Neural cell (in vitro differentiated cells): ENCODE data around the gene RPS8. TPM values are rescaled to one million over a fixed set of nuclear protein-coding genes. Genes with fewer than 3 reads are reported as not detected.

Experiments
- H2AFZ ChIP-seq: fragments of 200-600, 300-800 bp; sonication (generic), shearing (Covaris generic); 2 replicates; pipeline ENCODE4 v1.6.0; 2014; ENCODE audit warnings: low read depth, mild to moderate bottlenecking, antibody characterized with exemption, low read length, moderate library complexity
- H3F3A ChIP-seq: fragments of 200-600 bp; shearing (Covaris generic); 2 replicates; pipeline ENCODE4 v1.6.1; 2016; ENCODE audit warnings: mild to moderate bottlenecking, moderate library complexity, mixed read lengths, antibody characterized with exemption, low read length; ENCODE audit not compliant: insufficient read depth, poor library complexity, severe bottlenecking
- H3K27ac ChIP-seq: fragments of 200-600, 300-800 bp; sonication (generic), shearing (Covaris generic); 2 replicates; pipeline ENCODE4 v1.5.1; 2014; ENCODE audit warnings: mild to moderate bottlenecking, low read length, moderate library complexity
- H3K27me3 ChIP-seq: fragments of 300-800, 200-600 bp; sonication (generic), shearing (Covaris generic); 2 replicates; pipeline ENCODE4 v1.6.0; 2014; ENCODE audit warnings: mild to moderate bottlenecking, low read depth, low read length, moderate library complexity; ENCODE audit not compliant: insufficient read depth
- H3K36me3 ChIP-seq: fragments of 300-800, 200-600 bp; sonication (generic), shearing (Covaris generic); 2 replicates; pipeline ENCODE4 v1.5.1; 2014; ENCODE audit warnings: mild to moderate bottlenecking, antibody characterized with exemption, low read length, moderate library complexity; ENCODE audit not compliant: insufficient read depth
- H3K4me2 ChIP-seq: fragments of 300-800, 200-600 bp; sonication (generic), shearing (Covaris generic); 2 replicates; pipeline ENCODE4 v1.6.0; 2014; ENCODE audit warnings: mild to moderate bottlenecking, low read length
- H3K4me3 ChIP-seq: fragments of 300-800, 200-600 bp; sonication (generic), shearing (Covaris generic); 2 replicates; pipeline ENCODE4 v1.5.1; 2014; ENCODE audit warnings: mild to moderate bottlenecking, low read length, moderate library complexity
- H3K79me2 ChIP-seq: fragments of 200-600 bp; shearing (Covaris generic); replicated peaks from 2 replicates; pipeline ENCODE4 v1.6.0; 2014; ENCODE audit warnings: mild to moderate bottlenecking, low read length, moderate library complexity; ENCODE audit not compliant: insufficient read depth
- H3K9ac ChIP-seq: fragments of 300-800, 200-600 bp; sonication (generic), shearing (Covaris generic); 2 replicates; pipeline ENCODE4 v1.6.1; 2016; ENCODE audit warnings: mild to moderate bottlenecking, low read length, mixed read lengths
- H3K9me2 ChIP-seq: fragments of 200-600 bp; shearing (Covaris generic); 2 replicates; pipeline ENCODE4 v1.6.1; 2016; ENCODE audit warnings: mild to moderate bottlenecking, low read length, mixed read lengths; ENCODE audit not compliant: insufficient read depth
- H3K9me3 ChIP-seq: fragments of 200-600, 300-800 bp; sonication (generic), shearing (Covaris generic); 2 replicates; pipeline ENCODE4 v1.6.1; 2016; ENCODE audit warnings: mild to moderate bottlenecking, mixed run types, low read length, moderate library complexity, mixed read lengths
- H4K20me1 ChIP-seq: fragments of 200-600 bp; shearing (Covaris generic); 2 replicates; pipeline ENCODE4 v1.6.1; 2016; ENCODE audit warnings: mild to moderate bottlenecking, mixed run types; ENCODE audit not compliant: insufficient read depth
- CTCF ChIP-seq: fragments of 450-650 bp; IDR thresholded peaks from 2 replicates; pipeline ENCODE4 v1.5.1; 2014; ENCODE audit warnings: antibody characterized with exemption, mild to moderate bottlenecking, moderate library complexity; ENCODE audit not compliant: poor library complexity, severe bottlenecking
- EP300 ChIP-seq: fragments of 450-650 bp; conservative IDR thresholded peaks from 2 replicates; pipeline ENCODE4 v1.6.1; 2014; ENCODE audit warnings: antibody characterized with exemption, mild to moderate bottlenecking, moderate library complexity; ENCODE audit not compliant: poor library complexity, severe bottlenecking
- EZH2 ChIP-seq: fragments of 200-600, 300-800 bp; shearing (Covaris generic), sonication (generic); IDR thresholded peaks from 2 replicates; pipeline ENCODE4 v1.6.1; 2014; ENCODE audit warnings: antibody characterized with exemption, low read length, borderline replicate concordance, mild to moderate bottlenecking; ENCODE audit not compliant: insufficient read depth, poor library complexity, severe bottlenecking
- MXI1 ChIP-seq: fragments of 450-650 bp; conservative IDR thresholded peaks from 2 replicates; pipeline ENCODE4 v1.6.1; 2014; ENCODE audit warnings: antibody characterized with exemption, mild to moderate bottlenecking; ENCODE audit not compliant: poor library complexity, severe bottlenecking
- POLR2AphosphoS5 ChIP-seq: IDR thresholded peaks from 2 replicates; pipeline ENCODE4 v1.6.1; 2012
- RAD21 ChIP-seq: fragments of 450-650 bp; conservative IDR thresholded peaks from 2 replicates; pipeline ENCODE4 v1.6.1; 2014; ENCODE audit warnings: antibody characterized with exemption, mild to moderate bottlenecking, moderate library complexity
- SMC3 ChIP-seq: fragments of 450-650 bp; conservative IDR thresholded peaks from 2 replicates; pipeline ENCODE4 v1.6.1; 2014; ENCODE audit warnings: antibody characterized with exemption, mild to moderate bottlenecking, moderate library complexity; ENCODE audit not compliant: poor library complexity
- TAF1 ChIP-seq: IDR thresholded peaks from 2 replicates; pipeline ENCODE4 v1.6.1; 2012; ENCODE audit warnings: low read depth
- polyA plus RNA-seq: library from polyadenylated mRNA; depleted of rRNA; stranded (reverse); fragments of >200 nt; gene quantifications from 2 replicates; pipeline ENCODE4 v1.2.3, GENCODE V29; 2014
- TF ChIP-seq, protein P1 (sequence below): IDR thresholded peaks from 2 replicates; pipeline ENCODE4 v1.6.1; 2012; ENCODE audit warnings: borderline replicate concordance

RPS8 gene
- polyA plus RNA-seq, 1 donor from 2014 or later, result 2,015 TPM

DNA sequence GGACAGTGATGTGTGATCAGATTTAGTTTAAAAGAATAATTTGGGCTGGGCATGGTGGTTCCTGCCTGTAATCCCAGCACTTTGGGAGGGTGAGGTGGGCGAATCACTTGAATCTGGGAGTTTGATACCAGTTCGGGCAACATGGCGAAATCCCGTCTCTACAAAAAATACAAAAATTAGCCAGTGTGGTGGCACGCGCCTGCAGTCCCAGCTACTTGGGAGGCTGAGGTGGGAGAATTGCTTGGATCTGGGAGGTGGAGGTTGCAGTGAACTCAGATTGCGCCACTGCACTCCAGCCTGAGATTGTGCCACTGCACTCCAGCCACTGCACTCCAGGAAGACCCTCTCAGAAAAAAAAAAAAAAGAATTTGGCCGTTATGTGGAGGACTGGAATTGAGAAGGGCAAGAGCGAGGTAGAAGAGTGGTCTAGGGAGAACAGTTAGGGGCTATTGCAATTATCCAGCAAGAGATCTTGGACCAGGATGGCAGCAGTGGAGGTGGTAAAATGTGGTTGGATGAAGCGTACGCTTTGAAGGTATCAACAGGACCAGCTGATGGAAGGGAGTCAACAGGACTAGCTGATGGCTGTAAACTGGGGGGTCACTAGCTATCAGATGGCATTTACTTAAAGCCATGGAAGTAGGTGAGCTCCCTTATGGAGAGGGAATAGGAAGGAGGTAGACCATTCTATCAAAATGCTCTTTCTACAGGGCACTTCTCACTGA, 42.6 kb downstream of the RPS8 start:
- Histone ChIP-seq H3K9ac (no peak overlapping the region), H3K4me2 (no peak overlapping the region), H4K20me1 (no peaks in the 10 kb centered on the region), H3K36me3 (no peaks in the 10 kb centered on the region), H3K4me3 (no peak overlapping the region), H3K9me2 (no peaks in the 10 kb centered on the region), H3K27ac (no peak overlapping the region), H3K27me3 (peaks cover 15% of the 10 kb centered on the region), H2AFZ (no peak overlapping the region), H3K9me3 (peaks cover 2% of the 10 kb centered on the region), H3F3A (no peaks in the 10 kb centered on the region), H3K79me2 (no peaks in the 10 kb centered on the region)
- no peak for TF ChIP-seq POLR2AphosphoS5
- TF ChIP-seq EZH2, result no peak

- H3F3A ChIP-seq, result no peaks in the 10 kb centered on the region
- no peak overlapping the region for H3K9ac ChIP-seq
- no peak overlapping the region for H2AFZ ChIP-seq
- no peaks in the 10 kb centered on the region for H3K9me2 ChIP-seq
- H3K36me3 ChIP-seq, result no peaks in the 10 kb centered on the region
- H3K27me3 ChIP-seq, result peaks cover 15% of the 10 kb centered on the region
- H4K20me1 ChIP-seq, result no peaks in the 10 kb centered on the region
- no peak for TF ChIP-seq TAF1
- TF ChIP-seq RAD21, result no peak
- TF ChIP-seq CTCF, result no peak
- TF ChIP-seq, protein P1, sequence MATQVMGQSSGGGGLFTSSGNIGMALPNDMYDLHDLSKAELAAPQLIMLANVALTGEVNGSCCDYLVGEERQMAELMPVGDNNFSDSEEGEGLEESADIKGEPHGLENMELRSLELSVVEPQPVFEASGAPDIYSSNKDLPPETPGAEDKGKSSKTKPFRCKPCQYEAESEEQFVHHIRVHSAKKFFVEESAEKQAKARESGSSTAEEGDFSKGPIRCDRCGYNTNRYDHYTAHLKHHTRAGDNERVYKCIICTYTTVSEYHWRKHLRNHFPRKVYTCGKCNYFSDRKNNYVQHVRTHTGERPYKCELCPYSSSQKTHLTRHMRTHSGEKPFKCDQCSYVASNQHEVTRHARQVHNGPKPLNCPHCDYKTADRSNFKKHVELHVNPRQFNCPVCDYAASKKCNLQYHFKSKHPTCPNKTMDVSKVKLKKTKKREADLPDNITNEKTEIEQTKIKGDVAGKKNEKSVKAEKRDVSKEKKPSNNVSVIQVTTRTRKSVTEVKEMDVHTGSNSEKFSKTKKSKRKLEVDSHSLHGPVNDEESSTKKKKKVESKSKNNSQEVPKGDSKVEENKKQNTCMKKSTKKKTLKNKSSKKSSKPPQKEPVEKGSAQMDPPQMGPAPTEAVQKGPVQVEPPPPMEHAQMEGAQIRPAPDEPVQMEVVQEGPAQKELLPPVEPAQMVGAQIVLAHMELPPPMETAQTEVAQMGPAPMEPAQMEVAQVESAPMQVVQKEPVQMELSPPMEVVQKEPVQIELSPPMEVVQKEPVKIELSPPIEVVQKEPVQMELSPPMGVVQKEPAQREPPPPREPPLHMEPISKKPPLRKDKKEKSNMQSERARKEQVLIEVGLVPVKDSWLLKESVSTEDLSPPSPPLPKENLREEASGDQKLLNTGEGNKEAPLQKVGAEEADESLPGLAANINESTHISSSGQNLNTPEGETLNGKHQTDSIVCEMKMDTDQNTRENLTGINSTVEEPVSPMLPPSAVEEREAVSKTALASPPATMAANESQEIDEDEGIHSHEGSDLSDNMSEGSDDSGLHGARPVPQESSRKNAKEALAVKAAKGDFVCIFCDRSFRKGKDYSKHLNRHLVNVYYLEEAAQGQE, result no peak
- no peak for TF ChIP-seq SMC3
- TF ChIP-seq EP300, result no peak
- no peak for TF ChIP-seq POLR2AphosphoS5
- TF ChIP-seq EZH2, result no peak
- TF ChIP-seq MXI1, result no peak
- no peaks in the 10 kb centered on the region for H3K79me2 ChIP-seq
- H3K9me3 ChIP-seq, result peaks cover 2% of the 10 kb centered on the region
- no peak overlapping the region for H3K4me2 ChIP-seq
- no peak overlapping the region for H3K27ac ChIP-seq
- H3K4me3 ChIP-seq, result no peak overlapping the region
These were observed 43.9 kb downstream of the RPS8 start for GRCh38 chr1:44819196-44819607.
